HG02623 (cell line): ENCODE measurements around the gene NCMAP.
"Not testable (repeated sequence)": the region's sequence is repeated elsewhere in the genome, so short reads cannot be mapped to it uniquely, and the experiment has no call there.

ENCODE experiments used
- ATAC-seq: cut with Tn5 transposase; IDR thresholded peaks from one replicate; pipeline ENCODE4 v1.9.1; 2021; ENCODE audit warnings: moderate library complexity; ENCODE audit not compliant: unreplicated experiment

Gene NCMAP

GRCh38 chr1:24541711-24542346 lies 14.1 kb upstream of the NCMAP start:
- no peak for ATAC-seq

DNA sequence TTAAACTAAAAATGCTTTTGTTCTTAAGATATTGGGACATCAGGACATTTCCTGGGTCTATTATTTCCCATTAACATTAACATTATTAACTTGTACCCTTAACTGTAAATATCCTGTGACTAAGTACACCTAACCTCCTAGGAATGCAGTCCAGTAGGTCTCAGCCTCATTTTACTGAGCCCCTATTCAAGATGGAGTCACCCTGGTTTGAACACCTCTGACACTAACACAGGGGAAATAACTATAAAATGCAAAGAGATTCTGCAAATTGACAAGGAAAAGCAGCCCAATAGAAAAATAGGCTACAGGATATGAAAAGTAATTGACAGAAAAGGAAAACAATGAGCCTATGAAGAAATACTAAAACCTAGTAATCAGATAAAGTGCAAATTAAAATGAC lies 11.6 kb upstream of the NCMAP start:
- no peak for ATAC-seq

DNA sequence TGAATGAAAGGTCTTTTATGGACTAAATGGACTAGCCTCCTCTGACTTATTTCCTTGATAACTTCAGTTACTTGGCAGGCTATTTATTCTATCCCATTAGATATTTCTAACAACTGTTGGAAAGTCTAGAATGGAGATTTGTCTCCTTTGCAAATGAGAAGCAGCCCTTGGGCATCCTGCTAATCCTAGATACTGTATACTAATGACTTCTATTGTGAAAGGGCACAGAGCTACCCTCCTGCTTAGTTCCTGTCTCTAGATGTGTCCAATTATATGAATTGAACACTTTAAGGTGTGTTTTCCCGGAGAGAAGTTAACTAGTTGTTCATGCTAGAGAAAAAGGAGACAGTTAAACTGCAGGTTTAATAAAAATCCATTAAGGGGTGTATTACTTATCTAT lies 10.2 kb upstream of the NCMAP start:
- ATAC-seq, result no peak

DNA sequence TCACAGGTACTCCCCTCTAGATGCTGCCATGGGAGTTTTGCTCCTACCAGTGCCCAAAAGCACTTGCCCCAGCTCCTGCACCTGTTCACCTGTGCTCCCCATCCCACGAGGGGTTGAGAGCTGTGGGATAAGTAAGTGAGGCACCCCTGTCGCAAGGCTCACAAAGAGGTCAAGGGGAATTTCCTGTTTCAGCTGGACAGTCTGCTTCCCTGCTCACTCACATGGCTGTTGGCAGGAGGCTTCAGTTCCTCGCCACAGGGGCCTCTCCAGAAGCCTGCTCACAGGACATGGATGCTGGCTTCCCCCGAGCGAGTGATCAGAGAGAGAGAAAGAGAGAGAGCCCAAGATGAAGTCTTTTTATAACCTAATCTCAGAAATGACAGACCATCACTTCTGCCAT lies 8.7 kb upstream of the NCMAP start:
- ATAC-seq, result no peak

DNA sequence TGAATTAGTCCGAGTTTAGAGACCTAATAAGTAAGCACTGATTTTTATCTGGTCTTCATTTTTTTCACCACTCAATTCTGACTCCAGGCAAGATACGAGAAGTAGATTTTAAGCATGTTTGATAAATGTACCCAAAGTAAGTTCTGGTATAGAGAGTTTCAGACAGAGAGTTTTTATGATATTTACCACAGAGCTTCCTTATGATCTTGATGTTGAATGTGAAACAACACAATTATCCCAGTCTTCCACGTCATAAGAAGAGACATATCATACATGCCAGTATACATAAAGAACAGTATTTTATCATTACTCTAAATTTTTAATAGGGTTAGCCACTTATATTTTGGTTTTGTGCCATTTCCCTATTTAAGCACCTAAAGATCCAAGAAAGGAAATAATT lies 7.8 kb upstream of the NCMAP start:
- ATAC-seq, result no peak

DNA sequence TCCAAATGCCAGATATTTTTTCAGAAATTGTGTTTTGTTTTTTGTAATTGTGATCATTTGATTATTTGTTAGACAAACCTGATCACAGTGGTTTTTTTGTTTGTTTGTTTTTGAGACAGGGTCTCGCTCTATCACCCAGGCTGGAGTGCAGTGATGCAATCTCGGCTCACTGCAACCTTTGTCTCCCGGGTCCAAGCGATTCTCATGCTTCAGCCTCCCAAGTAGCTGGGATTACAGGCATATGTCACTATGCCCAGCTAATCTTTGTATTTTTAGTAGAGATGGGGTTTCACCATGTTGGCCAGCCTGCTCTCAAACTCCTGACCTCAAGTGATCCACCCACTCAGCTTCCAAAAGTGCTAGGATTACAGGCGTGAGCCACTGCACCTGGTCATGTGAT lies 6.7 kb upstream of the NCMAP start:
- ATAC-seq, result not testable (repeated sequence)

DNA sequence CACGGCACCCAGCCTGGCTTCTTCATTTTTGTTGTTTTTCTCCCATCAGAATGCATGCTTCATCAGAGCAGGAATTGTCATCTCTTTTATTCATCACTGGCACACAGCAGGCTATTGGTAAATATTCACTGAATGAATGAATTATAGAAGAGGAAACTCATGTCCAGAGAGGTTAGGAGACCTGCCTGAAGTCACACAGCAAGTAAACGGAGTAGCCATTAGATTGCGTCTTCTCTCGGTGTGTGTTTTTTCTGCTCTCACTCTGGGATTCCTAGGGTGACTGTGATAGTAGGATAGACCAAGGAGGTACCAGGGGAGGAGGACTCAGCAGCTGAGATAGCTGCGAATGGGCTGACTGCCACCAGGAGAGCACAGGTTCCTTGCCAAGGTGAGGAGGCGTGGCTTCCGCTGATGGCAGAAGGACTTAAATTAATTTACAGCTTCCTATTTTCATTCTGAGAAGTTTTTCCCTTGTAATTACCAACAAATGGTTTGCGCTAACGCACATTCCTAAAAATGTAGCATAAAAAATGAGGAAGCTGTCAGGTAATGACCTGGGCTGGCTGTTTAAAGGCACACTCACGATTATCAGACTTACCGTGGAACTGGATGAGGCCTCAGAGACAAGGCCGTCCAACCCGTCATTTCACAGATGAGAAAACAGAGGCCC lies 4.5 kb upstream of the NCMAP start:
- no peak for ATAC-seq

DNA sequence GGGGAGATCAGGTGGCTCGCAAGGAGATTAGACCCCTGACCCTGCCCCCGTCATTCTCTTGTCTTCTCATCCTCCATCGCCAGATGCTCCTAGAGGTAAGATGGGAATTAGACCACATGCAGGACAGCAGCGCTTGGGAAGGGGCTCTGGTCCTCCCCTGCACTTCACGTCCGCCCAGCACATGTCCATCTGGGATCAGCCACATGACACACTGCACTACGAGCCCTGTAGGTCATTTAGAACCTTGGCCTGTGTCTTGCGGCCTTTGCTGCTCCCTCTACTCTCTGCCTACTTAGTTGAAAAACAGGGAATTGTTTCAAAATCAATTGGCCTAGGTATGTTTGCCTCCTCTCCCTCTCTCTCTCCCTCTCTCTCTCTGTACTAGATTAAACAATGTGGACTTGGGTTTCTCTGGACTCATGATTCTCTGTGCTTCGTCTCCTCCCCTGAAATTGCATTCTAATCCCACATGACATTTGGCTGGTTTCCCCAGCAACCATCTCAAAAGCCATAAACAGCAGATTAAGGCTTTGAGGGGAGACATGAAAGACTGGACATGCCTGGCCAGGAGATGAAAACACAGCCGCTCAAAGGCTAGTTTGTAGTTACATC lies 3.8 kb upstream of the NCMAP start:
- ATAC-seq, result no peak

GRCh38 chr1:24553931-24554330 lies 2.0 kb upstream of the NCMAP start:
- no peak for ATAC-seq

DNA sequence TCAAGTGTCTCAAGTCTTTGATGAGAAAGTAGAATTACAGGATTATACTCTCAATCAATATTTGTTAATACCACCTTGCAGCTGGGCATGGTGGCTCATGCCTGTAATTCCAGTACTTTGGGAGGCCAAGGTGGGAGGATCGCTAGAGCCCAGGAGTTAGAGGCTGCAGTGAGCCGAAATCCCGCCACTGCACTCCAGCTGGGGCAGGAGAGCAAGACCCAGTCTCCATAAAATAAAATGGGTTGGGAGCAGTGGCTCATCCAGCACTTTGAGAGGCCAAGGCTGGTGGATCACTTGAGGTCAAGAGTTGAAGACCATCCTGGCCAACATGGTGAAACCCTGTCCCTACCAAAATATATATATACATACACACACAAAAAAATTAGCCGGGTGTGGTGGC lies 1.2 kb upstream of the NCMAP start:
- no peak for ATAC-seq

DNA sequence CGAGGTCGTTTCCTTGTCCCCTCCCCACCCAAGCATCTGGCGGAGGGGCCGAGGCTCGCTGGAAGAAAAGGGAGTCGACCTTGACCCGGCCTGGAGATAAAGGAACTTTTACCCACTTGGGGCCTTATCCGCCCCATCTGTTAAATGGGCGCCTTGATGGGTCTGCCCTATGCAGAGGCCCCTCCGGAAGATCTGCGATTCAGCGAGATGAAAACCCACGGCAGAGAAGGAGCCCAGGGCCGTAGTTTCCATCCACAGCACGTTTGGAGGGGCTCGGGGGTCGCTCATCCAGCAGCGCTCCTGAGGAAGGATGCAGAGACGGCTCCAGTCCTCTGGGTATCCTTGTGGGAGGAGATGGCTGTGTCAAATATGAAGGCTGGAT lies 518 bp downstream of the NCMAP start:
- ATAC-seq, result no peak

GRCh38 chr1:24557220-24557619 lies 1.3 kb downstream of the NCMAP start:
- no peak for ATAC-seq

DNA sequence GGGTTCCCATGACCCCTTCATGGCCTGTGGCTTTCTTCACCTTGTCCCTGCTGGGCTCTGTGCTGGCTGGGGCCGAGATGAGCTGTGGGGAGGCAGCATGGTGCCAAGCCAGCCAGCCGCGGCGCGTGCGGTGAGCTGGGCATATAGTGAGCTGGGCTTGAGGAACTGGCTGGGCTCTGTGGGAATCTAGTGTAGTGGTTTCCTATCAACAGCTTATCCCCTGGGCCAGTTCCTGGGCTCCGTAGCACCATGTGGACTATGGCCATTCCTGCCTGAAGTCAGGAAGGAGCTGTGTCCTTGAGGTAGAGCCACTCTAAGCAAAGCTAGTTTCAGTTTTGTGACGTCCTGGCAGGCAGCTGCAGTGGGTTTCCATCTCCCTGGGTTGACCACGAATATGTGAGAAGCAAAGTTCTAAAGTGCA lies 1.8 kb downstream of the NCMAP start:
- ATAC-seq, result no peak

DNA sequence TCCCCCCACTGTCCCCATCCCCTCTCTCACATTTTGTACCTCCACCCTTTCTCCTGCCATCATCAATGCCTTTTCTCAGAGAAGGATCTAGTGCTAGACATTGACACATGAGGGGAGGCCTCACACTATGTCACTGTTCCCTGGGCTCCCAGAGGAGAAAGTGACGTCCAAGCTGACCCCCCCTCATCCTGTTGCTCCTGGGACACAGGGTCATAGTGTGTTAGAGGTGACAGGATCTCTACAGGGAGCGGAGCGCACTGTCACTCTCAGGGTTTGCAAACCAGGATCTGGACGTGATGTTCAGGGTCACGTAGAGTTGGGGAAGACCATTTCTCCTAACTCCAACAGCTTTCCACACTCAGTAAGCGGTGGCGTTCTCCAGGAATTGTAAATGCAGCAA lies 2.6 kb downstream of the NCMAP start:
- no peak for ATAC-seq

DNA sequence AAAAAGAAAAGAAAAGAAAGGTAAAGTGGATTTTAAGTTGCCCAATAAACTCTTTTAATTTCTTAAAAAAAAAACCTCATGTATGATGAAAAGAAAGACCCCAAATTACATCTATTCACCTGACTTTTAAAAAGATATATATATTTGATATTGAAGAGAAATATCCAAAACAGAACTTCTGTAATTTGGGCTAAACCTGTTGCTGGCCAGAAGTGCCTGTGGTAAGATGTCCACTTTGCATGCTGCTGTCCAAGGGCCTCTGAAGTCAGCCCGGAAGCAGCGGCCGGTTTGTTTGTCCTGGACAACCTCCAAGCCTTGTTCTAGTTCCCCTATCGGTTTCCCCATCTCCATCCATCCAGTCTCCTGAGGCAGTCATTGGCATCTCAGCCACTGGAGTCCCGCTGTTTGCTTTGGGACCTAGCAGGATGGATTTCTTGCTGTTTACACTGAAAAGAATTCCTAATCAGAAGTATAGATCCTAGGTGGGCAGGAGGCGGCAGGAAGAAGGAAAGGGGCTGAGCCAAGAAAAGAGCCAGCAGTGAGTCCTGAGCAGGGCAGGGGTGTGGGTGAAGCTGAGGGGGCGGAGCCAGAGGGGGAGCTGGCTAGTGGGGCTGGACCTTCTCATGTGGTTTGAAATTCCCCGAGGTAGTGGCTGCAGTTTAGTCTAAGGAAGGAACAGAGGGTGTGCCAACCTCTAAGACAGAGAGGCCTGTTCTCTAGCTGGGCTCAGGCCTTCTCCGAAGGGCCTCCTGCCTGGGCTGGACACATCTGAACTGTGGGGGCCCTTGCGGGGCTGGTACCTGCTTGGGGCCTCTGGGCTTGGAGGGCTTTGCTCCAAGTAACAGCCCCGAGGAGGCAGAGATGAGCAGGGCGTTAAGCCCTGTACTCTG lies 3.3 kb downstream of the NCMAP start:
- ATAC-seq, result no peak

GRCh38 chr1:24560361-24560760 lies 4.5 kb downstream of the NCMAP start:
- no peak for ATAC-seq

DNA sequence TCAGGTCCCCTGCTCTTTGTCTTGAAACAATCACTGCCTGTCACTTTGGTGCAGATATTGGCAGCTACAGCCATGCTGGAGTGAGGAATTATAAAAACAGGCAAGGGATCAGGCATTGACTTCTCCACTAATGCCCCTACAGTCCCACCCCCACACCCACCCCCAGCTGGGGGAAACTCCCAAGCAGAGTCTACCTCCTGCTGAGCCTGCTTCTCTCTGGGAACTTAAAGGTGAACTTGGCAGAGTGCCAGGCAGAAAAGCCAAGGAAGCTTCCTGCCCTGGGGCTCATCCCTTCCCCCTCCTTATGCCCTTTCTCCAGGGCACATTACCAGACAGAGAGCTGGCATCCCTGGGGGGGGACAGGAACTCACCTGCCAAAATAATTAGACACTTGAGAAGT lies 6.7 kb downstream of the NCMAP start:
- ATAC-seq, result no peak

- no peak for ATAC-seq
Measured at GRCh38 chr1:24564695-24565094, 8.8 kb downstream of the NCMAP start.

DNA sequence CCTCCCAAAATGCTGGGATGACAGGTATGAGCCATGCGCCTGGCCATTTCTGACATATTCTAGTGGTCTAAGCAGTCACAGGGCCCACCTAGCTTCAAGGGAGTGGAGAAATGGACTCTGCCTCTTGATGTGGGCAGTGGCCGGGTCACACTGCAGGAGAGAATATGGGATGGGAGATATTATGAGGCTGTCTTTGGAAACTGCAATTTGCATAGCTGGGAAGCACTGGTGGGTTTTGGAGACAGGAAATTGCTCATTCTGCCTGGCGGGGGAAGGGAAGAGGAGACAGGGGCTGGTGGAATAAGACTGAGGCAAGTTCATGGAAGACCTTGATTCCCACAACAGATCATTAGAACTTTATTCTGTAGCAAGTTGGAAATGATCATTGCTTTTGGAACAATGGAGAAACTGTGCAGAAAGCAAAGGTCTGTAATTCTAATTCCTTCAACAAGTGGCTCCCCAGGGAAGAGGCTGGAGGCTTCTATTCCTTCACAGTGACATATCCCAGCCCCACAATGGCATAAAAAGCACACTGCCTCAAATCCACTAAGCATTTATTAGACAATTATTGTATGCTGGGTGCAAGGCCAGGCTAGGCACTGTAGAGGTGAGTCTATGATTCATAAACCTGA lies 10.5 kb downstream of the NCMAP start:
- ATAC-seq, result no peak

- ATAC-seq, result no peak
Measured at GRCh38 chr1:24567792-24568388, 12.0 kb downstream of the NCMAP start.

DNA sequence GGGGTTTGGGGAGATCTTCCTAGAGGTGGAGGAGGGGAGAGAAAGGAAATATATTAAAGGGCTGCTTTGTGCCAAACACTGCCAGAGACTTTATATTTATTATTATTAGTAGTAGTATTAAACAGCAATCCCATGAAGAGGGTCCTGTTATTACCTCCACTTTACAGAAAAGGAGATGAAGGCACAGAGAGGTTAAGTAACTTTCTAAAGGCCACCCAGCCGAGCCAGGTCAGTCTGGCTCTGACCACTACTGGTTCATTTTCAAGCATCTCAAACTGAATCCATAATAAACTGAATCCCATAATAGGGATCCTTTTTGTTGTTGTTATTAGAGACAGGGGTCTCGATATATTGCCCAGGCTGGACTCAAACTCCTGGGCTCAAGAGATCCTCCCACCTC lies 12.6 kb downstream of the NCMAP start:
- no peak for ATAC-seq
